IMR-90 (cell line): ENCODE measurements around the gene STUM. TPM values are rescaled to one million over a fixed set of nuclear protein-coding genes. Genes with fewer than 3 reads are reported as not detected.

ENCODE experiments used
- ATAC-seq: fragments of 200-7000 bp; cut with Tn5 transposase; 2 replicates; pipeline ENCODE4 v1.9.1; 2020; ENCODE audit warnings: low read depth, mild to moderate bottlenecking, moderate library complexity
- BruUV-seq: library from RNA; stranded (reverse); fragments of 400-500 nt; replicated peaks from 2 replicates; lab custom pipeline; 2021; lab: Mats Ljungman, UMichigan
- CTCF ChIA-PET: fragments of 300-600 bp; formaldehyde crosslinking; extraction: SDS; loops from one replicate; lab custom pipeline; 2021; ENCODE audit warnings: antibody characterized with exemption; lab: Yijun Ruan, JAX
- POLR2A ChIA-PET: fragments of 300-600 bp; sonication (Branson Sonifier 250); formaldehyde crosslinking; loops from one replicate; lab custom pipeline; 2022; ENCODE audit warnings: antibody characterized with exemption; ENCODE audit not compliant: unreplicated experiment; lab: Charles Lee
- DNase-seq: peaks from one replicate; pipeline ENCODE4 v3.0.0; 2013
- H2AFZ ChIP-seq: replicated peaks from 2 replicates; pipeline ENCODE3; 2013; ENCODE audit warnings: low read length, mild to moderate bottlenecking; ENCODE audit not compliant: poor library complexity
- H2AK5ac ChIP-seq: 2 replicates; pipeline ENCODE4 v1.6.1; 2013; ENCODE audit warnings: low read depth, low read length, inconsistent platforms
- H2AK9ac ChIP-seq: replicated peaks from 2 replicates; pipeline ENCODE3; 2013; ENCODE audit warnings: mild to moderate bottlenecking, low read depth, low read length, moderate library complexity; ENCODE audit not compliant: poor library complexity
- H2BK120ac ChIP-seq: 2 replicates; pipeline ENCODE4 v1.6.1; 2013; ENCODE audit warnings: low read depth, low read length, inconsistent platforms
- H2BK15ac ChIP-seq: 3 replicates; pipeline ENCODE4 v1.6.1; 2013; ENCODE audit warnings: low read depth, low read length, inconsistent platforms
- H2BK20ac ChIP-seq: 2 replicates; pipeline ENCODE4 v1.6.1; 2013; ENCODE audit warnings: low read depth, mild to moderate bottlenecking, inconsistent platforms, low read length, moderate library complexity
- H2BK5ac ChIP-seq: 2 replicates; pipeline ENCODE4 v1.6.1; 2013; ENCODE audit warnings: mild to moderate bottlenecking, low read depth, low read length, inconsistent platforms; ENCODE audit not compliant: poor library complexity, severe bottlenecking
- H3K14ac ChIP-seq: replicated peaks from 2 replicates; pipeline ENCODE4 v1.6.1; 2013; ENCODE audit warnings: low read depth, low read length, inconsistent platforms
- H3K18ac ChIP-seq: 2 replicates; pipeline ENCODE4 v1.6.1; 2013; ENCODE audit warnings: low read depth, low read length, control low read depth
- H3K23ac ChIP-seq: 2 replicates; pipeline ENCODE4 v1.6.1; 2013; ENCODE audit warnings: low read depth, low read length, inconsistent platforms
- H3K27ac ChIP-seq: 2 replicates; pipeline ENCODE4 v1.5.1; 2013; ENCODE audit warnings: mild to moderate bottlenecking, control low read depth, low read length; ENCODE audit not compliant: insufficient read depth
- H3K27me3 ChIP-seq: 2 replicates; pipeline ENCODE4 v1.6.1; 2013; ENCODE audit warnings: low read length; ENCODE audit not compliant: control insufficient read depth, insufficient read depth
- H3K36me3 ChIP-seq: 2 replicates; pipeline ENCODE4 v1.6.1; 2013; ENCODE audit warnings: low read length, mixed read lengths; ENCODE audit not compliant: control insufficient read depth, insufficient read depth
- H3K4ac ChIP-seq: 2 replicates; pipeline ENCODE4 v1.6.1; 2013; ENCODE audit warnings: low read depth, low read length, inconsistent platforms
- H3K4me1 ChIP-seq: 2 replicates; pipeline ENCODE4 v1.6.1; 2013; ENCODE audit warnings: low read length, mixed read lengths; ENCODE audit not compliant: control insufficient read depth, insufficient read depth
- H3K4me2 ChIP-seq: 2 replicates; pipeline ENCODE4 v1.6.1; 2013; ENCODE audit warnings: low read depth, mild to moderate bottlenecking, control low read depth, low read length, moderate library complexity
- H3K4me3 ChIP-seq: 2 replicates; pipeline ENCODE4 v1.5.1; 2013; ENCODE audit warnings: low read depth, mild to moderate bottlenecking, control low read depth, low read length, moderate library complexity; ENCODE audit not compliant: insufficient read depth
- H3K56ac ChIP-seq: 2 replicates; pipeline ENCODE4 v1.6.1; 2013; ENCODE audit warnings: low read length, inconsistent platforms; ENCODE audit not compliant: insufficient read depth; ENCODE audit errors: extremely low read depth
- H3K79me1 ChIP-seq, 2 experiments: 2 replicates each; pipeline ENCODE4 v1.6.1; 2013; ENCODE audit warnings: low read length in 2 of 2, inconsistent platforms in 1 of 2, low read depth in 1 of 2
- H3K9ac ChIP-seq: 2 replicates; pipeline ENCODE4 v1.6.1; 2013; ENCODE audit warnings: low read depth, low read length, control low read depth
- H3K9me1 ChIP-seq: 2 replicates; pipeline ENCODE4 v1.6.1; 2013; ENCODE audit warnings: low read length, inconsistent platforms; ENCODE audit not compliant: insufficient read depth
- H3K9me3 ChIP-seq: 2 replicates; pipeline ENCODE4 v1.6.1; 2013; ENCODE audit warnings: low read length; ENCODE audit not compliant: control insufficient read depth, insufficient read depth
- H4K20me1 ChIP-seq: 2 replicates; pipeline ENCODE4 v1.6.1; 2013; ENCODE audit warnings: low read length, inconsistent platforms; ENCODE audit not compliant: insufficient read depth
- H4K5ac ChIP-seq: 2 replicates; pipeline ENCODE4 v1.6.1; 2013; ENCODE audit warnings: mild to moderate bottlenecking, low read depth, low read length, control low read depth
- H4K8ac ChIP-seq, 2 experiments: 2 replicates each; pipeline ENCODE4 v1.6.1; 2013; ENCODE audit warnings: low read depth in 2 of 2, low read length in 2 of 2, control low read depth in 1 of 2, inconsistent platforms in 1 of 2
- H4K91ac ChIP-seq: 2 replicates; pipeline ENCODE4 v1.6.1; 2013; ENCODE audit warnings: low read depth, low read length, inconsistent platforms; ENCODE audit not compliant: insufficient read depth
- BHLHE40 ChIP-seq: fragments of 150-350 bp; IDR thresholded peaks from 2 replicates; pipeline ENCODE4 v1.6.1; 2016; ENCODE audit warnings: mild to moderate bottlenecking, low read depth, low read length
- CEBPB ChIP-seq: IDR thresholded peaks from 2 replicates; pipeline ENCODE4 v1.6.1; 2012; ENCODE audit warnings: low read depth, low read length, improper control_type of control experiment
- CHD1 ChIP-seq: IDR thresholded peaks from 2 replicates; pipeline ENCODE4 v1.6.1; 2012; ENCODE audit warnings: low read depth, low read length, improper control_type of control experiment
- FOS ChIP-seq: fragments of 150-350 bp; IDR thresholded peaks from 2 replicates; pipeline ENCODE4 v1.6.1; 2016; ENCODE audit warnings: low read depth, low read length
- MAFK ChIP-seq: IDR thresholded peaks from 2 replicates; pipeline ENCODE4 v1.6.1; 2012; ENCODE audit warnings: low read depth, low read length, improper control_type of control experiment
- MAZ ChIP-seq: IDR thresholded peaks from 2 replicates; pipeline ENCODE4 v1.6.1; 2012; ENCODE audit warnings: low read depth, mild to moderate bottlenecking, low read length, improper control_type of control experiment, moderate library complexity, borderline replicate concordance
- MXI1 ChIP-seq: IDR thresholded peaks from 2 replicates; pipeline ENCODE4 v1.6.1; 2012; ENCODE audit warnings: low read depth, mild to moderate bottlenecking, low read length, moderate library complexity, borderline replicate concordance
- NFE2L2 ChIP-seq: fragments of 150-350 bp; IDR thresholded peaks from 2 replicates; pipeline ENCODE4 v1.6.1; 2016; ENCODE audit warnings: low read depth, mild to moderate bottlenecking, low read length
- POLR2A ChIP-seq: IDR thresholded peaks from 2 replicates; pipeline ENCODE4 v1.6.1; 2012; ENCODE audit warnings: mild to moderate bottlenecking, low read depth, low read length
- RAD21 ChIP-seq: IDR thresholded peaks from 2 replicates; pipeline ENCODE4 v1.6.1; 2012; ENCODE audit warnings: low read length, improper control_type of control experiment
- RCOR1 ChIP-seq: IDR thresholded peaks from 2 replicates; pipeline ENCODE4 v1.6.1; 2012; ENCODE audit warnings: mild to moderate bottlenecking, low read length, improper control_type of control experiment; ENCODE audit not compliant: insufficient replicate concordance
- RFX5 ChIP-seq: IDR thresholded peaks from 2 replicates; pipeline ENCODE4 v1.8.0; 2012; ENCODE audit warnings: low read depth, mild to moderate bottlenecking, low read length, moderate library complexity
- SMC3 ChIP-seq: fragments of 150-350 bp; IDR thresholded peaks from 2 replicates; pipeline ENCODE4 v1.6.1; 2016; ENCODE audit warnings: low read depth, mild to moderate bottlenecking, antibody characterized with exemption, low read length, moderate library complexity
- WGBS, 2 experiments: methylation state at CpG; one replicate each; pipeline versions ENCODE4 v1.1.5 to v1.1.7; 2013; ENCODE audit warnings: missing lambda C conversion rate in 2 of 2; ENCODE audit not compliant: insufficient read length in 1 of 2; ENCODE audit errors: extremely low coverage in 2 of 2; 5-methylcytosine and 5-hydroxymethylcytosine counted together
- dilution Hi-C: fragments of 300-500 bp; cut with HindIII; formaldehyde crosslinking; loops from one replicate; pipeline ENCODE4 v1.14.3; 2018; ENCODE audit warnings: low sequenced_read_pairs; ENCODE audit not compliant: unreplicated experiment
- in situ Hi-C: fragments of 300-500 bp; cut with MboI; formaldehyde crosslinking; loops from 3 replicates; pipeline ENCODE4 v1.14.3; 2019; ENCODE audit warnings: low sequenced_read_pairs, inconsistent platforms, mixed read lengths
- intact Hi-C: fragments of 100-400 bp; cut with micrococcal nuclease; formaldehyde crosslinking; loops from 2 replicates; pipeline ENCODE4 v1.10.0; 2022
- polyA plus RNA-seq, 3 experiments: library from polyadenylated mRNA; depleted of rRNA; stranded (reverse); fragments of >200 nt; gene quantifications; 2 replicates each; pipeline ENCODE4 v1.2.3, GENCODE V29; 2012; ENCODE audit warnings: low replicate concordance in 1 of 3
- total RNA-seq: library from RNA; depleted of rRNA; stranded (reverse); fragments of >200 nt; gene quantifications from 2 replicates; pipeline ENCODE4 v1.2.3, GENCODE V29; 2012
- TF ChIP-seq, protein P1 (sequence below): fragments of 150-350 bp; IDR thresholded peaks from 2 replicates; pipeline ENCODE4 v1.6.1; 2017; ENCODE audit warnings: mild to moderate bottlenecking, antibody characterized with exemption, low read length, low read depth
- TF ChIP-seq, protein P2 (sequence below): conservative IDR thresholded peaks from 2 replicates; pipeline ENCODE4 v1.5.1; 2012; ENCODE audit warnings: mild to moderate bottlenecking, low read depth, low read length, improper control_type of control experiment
- TF ChIP-seq, protein P3 (sequence below): fragments of 150-350 bp; IDR thresholded peaks from 2 replicates; pipeline ENCODE4 v1.6.1; 2016; ENCODE audit warnings: low read depth, mild to moderate bottlenecking, low read length, moderate library complexity, borderline replicate concordance

Gene STUM
- total and polyA plus RNA-seq, 2 of the 4 experiments (the other 2 are of a cell fraction): not detected

- ATAC-seq: no peak
- H3K4me2 ChIP-seq: no peak overlapping the region
- dilution Hi-C loops (no loop called here), intact Hi-C loops (no loop called here), in situ Hi-C loops (loop anchor here (5.0 to 10.0 kb wide), 3 partner anchors 96 to 796 kb away; partner anchors contain the start of gene ITPKB)
- H2BK20ac ChIP-seq: no peak overlapping the region
- no peak overlapping the region for H3K4ac ChIP-seq
- no TSS peak for BruUV-seq
- ChIA-PET POLR2A (no interaction called here), CTCF (interaction anchor here (0.6 kb wide), 1 partner anchor 660 kb away, joined by 3 read pairs; no protein-coding TSS in a partner anchor)
- H3K18ac ChIP-seq: no peak overlapping the region
- no peaks in the 10 kb centered on the region for H3K9me3 ChIP-seq
- H4K91ac ChIP-seq: no peak overlapping the region
- H2AK9ac ChIP-seq: no peak overlapping the region
- no peaks in the 10 kb centered on the region; the same call in 1 of the 2 replicates for H3K36me3 ChIP-seq
- no peak overlapping the region for H4K5ac ChIP-seq
- DNase-seq: no peak
- H4K8ac ChIP-seq: no peak overlapping the region
- no peak overlapping the region for H3K27ac ChIP-seq
- H2AK5ac ChIP-seq: no peak overlapping the region
- no peak for TF ChIP-seq RAD21
- no peak for TF ChIP-seq FOS
- TF ChIP-seq CEBPB: no peak
- TF ChIP-seq, protein P1, sequence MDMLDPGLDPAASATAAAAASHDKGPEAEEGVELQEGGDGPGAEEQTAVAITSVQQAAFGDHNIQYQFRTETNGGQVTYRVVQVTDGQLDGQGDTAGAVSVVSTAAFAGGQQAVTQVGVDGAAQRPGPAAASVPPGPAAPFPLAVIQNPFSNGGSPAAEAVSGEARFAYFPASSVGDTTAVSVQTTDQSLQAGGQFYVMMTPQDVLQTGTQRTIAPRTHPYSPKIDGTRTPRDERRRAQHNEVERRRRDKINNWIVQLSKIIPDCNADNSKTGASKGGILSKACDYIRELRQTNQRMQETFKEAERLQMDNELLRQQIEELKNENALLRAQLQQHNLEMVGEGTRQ: no peak
- TF ChIP-seq MAFK: no peak
- TF ChIP-seq BHLHE40: no peak
- no peak for TF ChIP-seq POLR2A
- TF ChIP-seq RFX5: no peak
- no peak for TF ChIP-seq NFE2L2
- TF ChIP-seq, protein P2, sequence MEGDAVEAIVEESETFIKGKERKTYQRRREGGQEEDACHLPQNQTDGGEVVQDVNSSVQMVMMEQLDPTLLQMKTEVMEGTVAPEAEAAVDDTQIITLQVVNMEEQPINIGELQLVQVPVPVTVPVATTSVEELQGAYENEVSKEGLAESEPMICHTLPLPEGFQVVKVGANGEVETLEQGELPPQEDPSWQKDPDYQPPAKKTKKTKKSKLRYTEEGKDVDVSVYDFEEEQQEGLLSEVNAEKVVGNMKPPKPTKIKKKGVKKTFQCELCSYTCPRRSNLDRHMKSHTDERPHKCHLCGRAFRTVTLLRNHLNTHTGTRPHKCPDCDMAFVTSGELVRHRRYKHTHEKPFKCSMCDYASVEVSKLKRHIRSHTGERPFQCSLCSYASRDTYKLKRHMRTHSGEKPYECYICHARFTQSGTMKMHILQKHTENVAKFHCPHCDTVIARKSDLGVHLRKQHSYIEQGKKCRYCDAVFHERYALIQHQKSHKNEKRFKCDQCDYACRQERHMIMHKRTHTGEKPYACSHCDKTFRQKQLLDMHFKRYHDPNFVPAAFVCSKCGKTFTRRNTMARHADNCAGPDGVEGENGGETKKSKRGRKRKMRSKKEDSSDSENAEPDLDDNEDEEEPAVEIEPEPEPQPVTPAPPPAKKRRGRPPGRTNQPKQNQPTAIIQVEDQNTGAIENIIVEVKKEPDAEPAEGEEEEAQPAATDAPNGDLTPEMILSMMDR: no peak
- no peak for TF ChIP-seq MXI1
- TF ChIP-seq, protein P3, sequence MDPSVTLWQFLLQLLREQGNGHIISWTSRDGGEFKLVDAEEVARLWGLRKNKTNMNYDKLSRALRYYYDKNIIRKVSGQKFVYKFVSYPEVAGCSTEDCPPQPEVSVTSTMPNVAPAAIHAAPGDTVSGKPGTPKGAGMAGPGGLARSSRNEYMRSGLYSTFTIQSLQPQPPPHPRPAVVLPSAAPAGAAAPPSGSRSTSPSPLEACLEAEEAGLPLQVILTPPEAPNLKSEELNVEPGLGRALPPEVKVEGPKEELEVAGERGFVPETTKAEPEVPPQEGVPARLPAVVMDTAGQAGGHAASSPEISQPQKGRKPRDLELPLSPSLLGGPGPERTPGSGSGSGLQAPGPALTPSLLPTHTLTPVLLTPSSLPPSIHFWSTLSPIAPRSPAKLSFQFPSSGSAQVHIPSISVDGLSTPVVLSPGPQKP: no peak
- no peak for TF ChIP-seq SMC3
- TF ChIP-seq RCOR1: no peak
- no peak for TF ChIP-seq CHD1
- no peak for TF ChIP-seq MAZ
- no peak overlapping the region for H3K4me3 ChIP-seq
- H4K20me1 ChIP-seq: no peaks in the 10 kb centered on the region
- no peak overlapping the region for H3K23ac ChIP-seq
- H3K27me3 ChIP-seq: no peaks in the 10 kb centered on the region
- no peak overlapping the region for H3K9ac ChIP-seq
- H2AFZ ChIP-seq: no peak overlapping the region
- no peak overlapping the region for H2BK15ac ChIP-seq
- H3K4me1 ChIP-seq: peaks cover 8% of the 10 kb centered on the region
- H3K9me1 ChIP-seq: no peaks in the 10 kb centered on the region; the same call in 1 of the 2 replicates
- H3K79me1 ChIP-seq: no peaks in the 10 kb centered on the region
- no peak overlapping the region for H2BK120ac ChIP-seq
- no peak overlapping the region for H2BK5ac ChIP-seq
- WGBS, 2 experiments: 82% methylated on average over 7 of the region's 16 CpGs; no CpG with 5 or more reads in 1 of the 2 experiments
- no peak overlapping the region for H3K56ac ChIP-seq
- H3K14ac ChIP-seq: no peak overlapping the region
Observed at GRCh38 chr1:226638608-226639007, 90.0 kb downstream of the STUM start.
